ENCODE data around the gene TRAF1. TPM values are rescaled to one million over a fixed set of nuclear protein-coding genes. Genes with fewer than 3 reads are reported as not detected.

The TRAF1 gene
- total RNA-seq, 1 experiment from 2014 or later: 18.8 TPM

GRCh38 chr9:120904061-120904977, 22.3 kb downstream of the TRAF1 start:
- Histone ChIP-seq H3K36me3 (ENCODE audit: insufficient read depth, low read length) (peaks cover 20% of the 10 kb centered on the region), H3K4me1 (ENCODE audit: low read length) (peaks cover 6% of the 10 kb centered on the region; the same call in 1 of the 2 replicates)
- no peak for DNase-seq

GRCh38 chr9:120902569-120903535, 23.7 kb downstream of the TRAF1 start:
- Histone ChIP-seq H3K9ac (ENCODE audit: low read length) (no peak overlapping the region), H4K20me1 (ENCODE audit: insufficient read depth, low read depth, low read length) (no peaks in the 10 kb centered on the region), H3K9me3 (ENCODE audit: low read length) (no peaks in the 10 kb centered on the region), H3K4me2 (ENCODE audit: low read depth, low read length, poor library complexity, severe bottlenecking) (no peak overlapping the region), H3K36me3 (ENCODE audit: insufficient read depth, low read length) (peaks cover 15% of the 10 kb centered on the region), H3K4me3 (ENCODE audit: low read length) (no peak overlapping the region), H3K79me2 (ENCODE audit: low read length) (no peaks in the 10 kb centered on the region), H3K27me3 (ENCODE audit: low read length) (no peaks in the 10 kb centered on the region), H2AFZ (ENCODE audit: low read length) (no peak overlapping the region), H3K4me1 (ENCODE audit: low read length) (peaks cover 6% of the 10 kb centered on the region; the same call in 1 of the 2 replicates), H3K9me2 (replicated peaks; ENCODE audit: insufficient read depth, low read length) (no peaks in the 10 kb centered on the region), H3K27ac (ENCODE audit: low read length) (no peak overlapping the region)
- DNase-seq: no peak

More at GRCh38 chr9:120904061-120904977, 22.3 kb downstream of the TRAF1 start:
- Histone ChIP-seq H3K4me3 (ENCODE audit: low read length) (no peak overlapping the region), H3K9me2 (replicated peaks; ENCODE audit: insufficient read depth, low read length) (no peaks in the 10 kb centered on the region), H3K9ac (ENCODE audit: low read length) (no peak overlapping the region), H3K4me2 (ENCODE audit: low read depth, low read length, poor library complexity, severe bottlenecking) (no peak overlapping the region), H3K27me3 (ENCODE audit: low read length) (no peaks in the 10 kb centered on the region), H2AFZ (ENCODE audit: low read length) (no peak overlapping the region), H3K9me3 (ENCODE audit: low read length) (no peaks in the 10 kb centered on the region), H3K27ac (ENCODE audit: low read length) (0 out of 2 replicates have a peak overlapping the region, but pooled peaks have one; percentile 4), H4K20me1 (ENCODE audit: insufficient read depth, low read depth, low read length) (no peaks in the 10 kb centered on the region), H3K79me2 (ENCODE audit: low read length) (no peaks in the 10 kb centered on the region)

GRCh38 chr9:120901755-120902568, 24.6 kb downstream of the TRAF1 start:
- no peak overlapping the region for H3K4me2 ChIP-seq (ENCODE audit: low read depth, low read length, poor library complexity, severe bottlenecking)
- no peak overlapping the region for H2AFZ ChIP-seq (ENCODE audit: low read length)

GRCh38 chr9:120900824-120901223, 25.8 kb downstream of the TRAF1 start:
- H3K9me2 ChIP-seq (replicated peaks; ENCODE audit: insufficient read depth, low read length): no peaks in the 10 kb centered on the region
- H2AFZ ChIP-seq (ENCODE audit: low read length): no peak overlapping the region
- H3K79me2 ChIP-seq (ENCODE audit: low read length): no peaks in the 10 kb centered on the region
- no peak for DNase-seq
- no peaks in the 10 kb centered on the region for H3K27me3 ChIP-seq (ENCODE audit: low read length)
- H4K20me1 ChIP-seq (ENCODE audit: insufficient read depth, low read depth, low read length): no peaks in the 10 kb centered on the region
- no peak overlapping the region for H3K4me2 ChIP-seq (ENCODE audit: low read depth, low read length, poor library complexity, severe bottlenecking)
- peaks cover 15% of the 10 kb centered on the region for H3K36me3 ChIP-seq (ENCODE audit: insufficient read depth, low read length)
- peaks cover 14% of the 10 kb centered on the region for H3K4me1 ChIP-seq (ENCODE audit: low read length)
- H3K4me3 ChIP-seq (ENCODE audit: low read length): no peak overlapping the region
- no peak overlapping the region for H3K27ac ChIP-seq (ENCODE audit: low read length)
- H3K9me3 ChIP-seq (ENCODE audit: low read length): no peaks in the 10 kb centered on the region
- H3K9ac ChIP-seq (ENCODE audit: low read length): no peak overlapping the region

More at GRCh38 chr9:120901755-120902568, 24.6 kb downstream of the TRAF1 start:
- Histone ChIP-seq H3K27ac (ENCODE audit: low read length) (no peak overlapping the region), H3K9ac (ENCODE audit: low read length) (no peak overlapping the region), H3K36me3 (ENCODE audit: insufficient read depth, low read length) (peaks cover 15% of the 10 kb centered on the region), H3K79me2 (ENCODE audit: low read length) (no peaks in the 10 kb centered on the region), H4K20me1 (ENCODE audit: insufficient read depth, low read depth, low read length) (no peaks in the 10 kb centered on the region), H3K9me3 (ENCODE audit: low read length) (no peaks in the 10 kb centered on the region), H3K9me2 (replicated peaks; ENCODE audit: insufficient read depth, low read length) (no peaks in the 10 kb centered on the region), H3K27me3 (ENCODE audit: low read length) (no peaks in the 10 kb centered on the region), H3K4me3 (ENCODE audit: low read length) (no peak overlapping the region), H3K4me1 (ENCODE audit: low read length) (peaks cover 12% of the 10 kb centered on the region)
- DNase-seq: no peak

GRCh38 chr9:120899490-120900068, 27.0 kb downstream of the TRAF1 start:
- Histone ChIP-seq H3K9me2 (replicated peaks; ENCODE audit: insufficient read depth, low read length) (no peaks in the 10 kb centered on the region), H3K27ac (ENCODE audit: low read length) (no peak overlapping the region), H3K9me3 (ENCODE audit: low read length) (no peaks in the 10 kb centered on the region), H3K4me2 (ENCODE audit: low read depth, low read length, poor library complexity, severe bottlenecking) (no peak overlapping the region), H3K4me1 (ENCODE audit: low read length) (peaks cover 14% of the 10 kb centered on the region), H3K4me3 (ENCODE audit: low read length) (no peak overlapping the region), H3K9ac (ENCODE audit: low read length) (no peak overlapping the region), H3K79me2 (ENCODE audit: low read length) (no peaks in the 10 kb centered on the region), H4K20me1 (ENCODE audit: insufficient read depth, low read depth, low read length) (no peaks in the 10 kb centered on the region), H2AFZ (ENCODE audit: low read length) (no peak overlapping the region), H3K27me3 (ENCODE audit: low read length) (no peaks in the 10 kb centered on the region), H3K36me3 (ENCODE audit: insufficient read depth, low read length) (peaks cover 13% of the 10 kb centered on the region)
- no peak for DNase-seq

GRCh38 chr9:120898396-120898795, 28.2 kb downstream of the TRAF1 start:
- Histone ChIP-seq H3K27ac (ENCODE audit: low read length) (peak overlapping the region; percentile 40; the same call in 1 of the 2 replicates), H2AFZ (ENCODE audit: low read length) (no peak overlapping the region)

GRCh38 chr9:120895951-120896350, 30.6 kb downstream of the TRAF1 start:
- H4K20me1 ChIP-seq (ENCODE audit: insufficient read depth, low read depth, low read length): no peaks in the 10 kb centered on the region
- no peaks in the 10 kb centered on the region for H3K36me3 ChIP-seq (ENCODE audit: insufficient read depth, low read length)
- H3K9me2 ChIP-seq (replicated peaks; ENCODE audit: insufficient read depth, low read length): no peaks in the 10 kb centered on the region
- no peak overlapping the region for H2AFZ ChIP-seq (ENCODE audit: low read length)
- peaks cover 36% of the 10 kb centered on the region for H3K4me1 ChIP-seq (ENCODE audit: low read length)
- H3K27me3 ChIP-seq (ENCODE audit: low read length): no peaks in the 10 kb centered on the region
- H3K4me2 ChIP-seq (ENCODE audit: low read depth, low read length, poor library complexity, severe bottlenecking): no peak overlapping the region
- DNase-seq: no peak
- H3K4me3 ChIP-seq (ENCODE audit: low read length): no peak overlapping the region
- H3K79me2 ChIP-seq (ENCODE audit: low read length): no peaks in the 10 kb centered on the region
- H3K9ac ChIP-seq (ENCODE audit: low read length): no peak overlapping the region
- H3K9me3 ChIP-seq (ENCODE audit: low read length): no peaks in the 10 kb centered on the region
- H3K27ac ChIP-seq (ENCODE audit: low read length): no peak overlapping the region

More at GRCh38 chr9:120898396-120898795, 28.2 kb downstream of the TRAF1 start:
- Histone ChIP-seq H3K9me3 (ENCODE audit: low read length) (no peaks in the 10 kb centered on the region), H3K27me3 (ENCODE audit: low read length) (no peaks in the 10 kb centered on the region), H3K4me1 (ENCODE audit: low read length) (peaks cover 17% of the 10 kb centered on the region), H3K4me2 (ENCODE audit: low read depth, low read length, poor library complexity, severe bottlenecking) (no peak overlapping the region), H3K9ac (ENCODE audit: low read length) (no peak overlapping the region), H3K4me3 (ENCODE audit: low read length) (no peak overlapping the region), H3K9me2 (replicated peaks; ENCODE audit: insufficient read depth, low read length) (no peaks in the 10 kb centered on the region), H3K79me2 (ENCODE audit: low read length) (no peaks in the 10 kb centered on the region), H4K20me1 (ENCODE audit: insufficient read depth, low read depth, low read length) (no peaks in the 10 kb centered on the region), H3K36me3 (ENCODE audit: insufficient read depth, low read length) (peaks cover 1% of the 10 kb centered on the region; the same call in 1 of the 2 replicates)
- no peak for DNase-seq

All from Karpas-422 (cell line).